B cell (primary cell): ENCODE data around the gene ZBTB2. TPM values are rescaled to one million over a fixed set of nuclear protein-coding genes. Genes with fewer than 3 reads are reported as not detected.

Source experiments
- ATAC-seq: fragments of 200-7000 bp; cut with Tn5 transposase; one replicate; pipeline ENCODE4 v1.10.0; 2021; ENCODE audit warnings: low read depth, mild to moderate bottlenecking, moderate number of reproducible peaks, moderate library complexity
- CTCF ChIA-PET: fragments of 350-600 bp; sonication (Branson Sonifier 250); formaldehyde crosslinking; loops from one replicate; lab custom pipeline; 2021; ENCODE audit warnings: antibody characterized with exemption, inconsistent platforms; lab: Charles Lee
- POLR2A ChIA-PET: fragments of 350-600 bp; sonication (Branson Sonifier 250); formaldehyde crosslinking; loops from one replicate; lab custom pipeline; 2021; ENCODE audit warnings: antibody characterized with exemption; lab: Charles Lee
- DNase-seq: peaks from one replicate; pipeline ENCODE4 v3.0.0; 2013
- H2AFZ ChIP-seq: 2 replicates; pipeline ENCODE4 v1.6.1; 2012; ENCODE audit warnings: mild to moderate bottlenecking, low read depth, low read length; ENCODE audit not compliant: insufficient read depth, poor library complexity, severe bottlenecking
- H3K27ac ChIP-seq, 2 donors: 1 replicate in 1 of 2; 2 replicates in 1 of 2; pipeline ENCODE4 v1.5.1; 2012 to 2013; ENCODE audit warnings: low read length in 2 of 2, mild to moderate bottlenecking in 2 of 2, moderate library complexity in 1 of 2
- H3K27me3 ChIP-seq, 4 experiments: fragments of 200-600 bp in 1 of 4; sonication (generic) in 1 of 4; replicated peaks in 1 of 4; 1 replicate in 2 of 4; 2 replicates in 2 of 4; pipeline versions ENCODE4 v1.6.1 to v1.7.0; 2013 to 2016; ENCODE audit warnings: low read length in 3 of 4, mild to moderate bottlenecking in 2 of 4, mixed read lengths in 1 of 4, moderate library complexity in 1 of 4; ENCODE audit not compliant: insufficient read depth in 4 of 4, control insufficient read depth in 3 of 4; ENCODE audit errors: control extremely low read depth in 1 of 4
- H3K36me3 ChIP-seq, 2 experiments: replicated peaks in 1 of 2; 1 replicate in 1 of 2; 2 replicates in 1 of 2; pipeline versions ENCODE4 v1.6.1 to v1.7.1; 2013; ENCODE audit warnings: low read length in 1 of 2; ENCODE audit not compliant: insufficient read depth in 2 of 2, control insufficient read depth in 1 of 2; ENCODE audit errors: control extremely low read depth in 1 of 2, extremely low read depth in 1 of 2
- H3K4me1 ChIP-seq, 2 donors: fragments of 200-600 bp in 1 of 2; sonication (generic) in 1 of 2; 1 replicate in 1 of 2; 2 replicates in 1 of 2; pipeline versions ENCODE4 v1.5.1 to v1.6.1; 2013 to 2017; ENCODE audit warnings: low read length in 2 of 2; ENCODE audit not compliant: control insufficient read depth in 2 of 2, insufficient read depth in 2 of 2
- H3K4me2 ChIP-seq: replicated peaks from 2 replicates; pipeline ENCODE3; 2012; ENCODE audit warnings: mild to moderate bottlenecking, low read depth, low read length; ENCODE audit not compliant: poor library complexity, severe bottlenecking
- H3K4me3 ChIP-seq, 5 experiments: fragments of 200-600 bp in 1 of 5; sonication (generic) in 1 of 5; 1 replicate in 3 of 5; 2 replicates in 2 of 5; pipeline versions ENCODE4 v1.5.1 to v1.7.0; 2011 to 2016; ENCODE audit warnings: low read length in 4 of 5, mild to moderate bottlenecking in 4 of 5, low read depth in 2 of 5, control low read depth in 1 of 5, moderate library complexity in 1 of 5; ENCODE audit not compliant: insufficient read depth in 1 of 5; ENCODE audit errors: control extremely low read depth in 1 of 5, extremely low read depth in 1 of 5
- H3K79me2 ChIP-seq: fragments of 200-600 bp; sonication (generic); one replicate; pipeline ENCODE4 v1.6.0; 2016; ENCODE audit warnings: low read length; ENCODE audit not compliant: control insufficient read depth, insufficient read depth
- H3K9ac ChIP-seq: fragments of 200-600 bp; sonication (generic); 2 replicates; pipeline ENCODE4 v1.6.1; 2017; ENCODE audit warnings: mild to moderate bottlenecking, low read length, moderate library complexity
- H3K9me3 ChIP-seq, 3 donors: one replicate each; pipeline versions ENCODE4 v1.6.1 to v1.7.1; 2013; ENCODE audit warnings: low read length in 2 of 3; ENCODE audit not compliant: control insufficient read depth in 2 of 3, insufficient read depth in 1 of 3; ENCODE audit errors: control extremely low read depth in 1 of 3
- H4K20me1 ChIP-seq: 2 replicates; pipeline ENCODE4 v1.6.0; 2012; ENCODE audit warnings: mild to moderate bottlenecking, low read length; ENCODE audit not compliant: insufficient read depth, control insufficient read depth, poor library complexity, severe bottlenecking
- H3K27ac Mint-ChIP-seq: one replicate; pipeline ENCODE4 v1.8.0; 2021; ENCODE audit warnings: mixed read lengths
- H3K27me3 Mint-ChIP-seq: one replicate; pipeline ENCODE4 v1.8.0; 2021; ENCODE audit warnings: mixed read lengths
- H3K4me1 Mint-ChIP-seq: one replicate; pipeline ENCODE4 v1.8.0; 2021; ENCODE audit warnings: mixed read lengths
- H3K4me3 Mint-ChIP-seq: one replicate; pipeline ENCODE4 v1.8.0; 2021; ENCODE audit warnings: mixed read lengths
- H3K9me3 Mint-ChIP-seq: one replicate; pipeline ENCODE4 v1.8.0; 2022; ENCODE audit warnings: mixed read lengths; ENCODE audit not compliant: insufficient read depth
- EZH2 ChIP-seq: IDR thresholded peaks from 2 replicates; pipeline ENCODE4 v1.6.1; 2012; ENCODE audit warnings: borderline replicate concordance, low read depth, mild to moderate bottlenecking, moderate library complexity, low read length; ENCODE audit not compliant: insufficient read depth, poor library complexity, severe bottlenecking
- WGBS: methylation state at CpG from one replicate; pipeline ENCODE4 v1.1.5; 2013; ENCODE audit warnings: missing lambda C conversion rate; ENCODE audit not compliant: insufficient coverage; 5-methylcytosine and 5-hydroxymethylcytosine counted together
- intact Hi-C: fragments of 100-400 bp; cut with micrococcal nuclease; formaldehyde crosslinking; loops from one replicate; pipeline ENCODE4 v1.10.0; 2022
- polyA plus RNA-seq: library from polyadenylated mRNA; depleted of rRNA; stranded (reverse); fragments of >200 nt; gene quantifications from 2 replicates; pipeline ENCODE4 v1.2.3, GENCODE V29; 2012
- total RNA-seq, 2 donors: library from RNA; stranded (reverse); fragments of 120-200 nt in 1 of 2; gene quantifications; 1 replicate in 1 of 2; 2 replicates in 1 of 2; pipeline versions ENCODE4 v1.2.3 to v1.2.4, GENCODE V29; 2013 to 2022
- TF ChIP-seq, protein P1 (sequence below): fragments of 200-600 bp; IDR thresholded peaks from one replicate; pipeline ENCODE4 v1.8.0; 2022; ENCODE audit warnings: antibody characterized with exemption, mild to moderate bottlenecking

ZBTB2 gene
- total and polyA plus RNA-seq, 2 donors (not counting 1 experiment from before 2014, with no cell fraction given): 15.9 to 17.6 TPM

DNA sequence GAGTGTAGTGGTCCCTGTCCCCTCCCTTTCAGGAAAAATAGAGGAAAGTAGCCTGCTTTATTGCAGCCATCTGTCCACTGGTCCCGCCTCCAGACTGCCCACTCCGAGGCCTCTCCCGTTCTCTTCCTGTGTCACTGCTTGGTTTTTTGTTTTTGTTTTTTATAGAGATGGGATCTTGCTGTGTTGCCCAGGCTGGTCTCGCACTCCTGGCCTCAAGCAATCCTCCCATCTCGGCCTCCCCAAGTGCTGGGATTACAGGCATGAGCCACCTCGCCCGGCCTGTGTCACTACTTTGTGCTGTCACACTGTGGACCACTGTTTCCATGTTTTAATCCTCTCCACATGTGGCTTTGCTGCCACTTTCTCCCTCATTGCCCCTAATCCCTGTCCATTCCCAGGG lies 71.2 kb downstream of the ZBTB2 start:
- peaks cover 14% of the 10 kb centered on the region for H3K4me1 Mint-ChIP-seq
- 95% methylated on average over 6 of the region's 7 CpGs for WGBS
- Histone ChIP-seq H3K9me3 (peaks cover 2 to 13% (median 7%) of the 10 kb centered on the region in 3 donors), H3K4me2 (no peak overlapping the region), H3K27me3 (peaks cover 0 to 9% (median 0%) of the 10 kb centered on the region in 4 experiments), H3K27ac (no peak overlapping the region), H2AFZ (no peak overlapping the region), H3K9ac (no peak overlapping the region), H3K79me2 (no peaks in the 10 kb centered on the region), H3K4me1 (peaks cover 9% of the 10 kb centered on the region in 2 donors), H3K36me3 (no peaks in the 10 kb centered on the region), H3K4me3 (no peak overlapping the region), H4K20me1 (no peaks in the 10 kb centered on the region)
- H3K4me3 Mint-ChIP-seq: no peak overlapping the region
- DNase-seq: no peak
- ChIA-PET POLR2A (no interaction called here), CTCF (interaction anchor here (0.9 to 11.3 kb wide), 3 partner anchors 126 to 428 kb away, joined by 4 to 297 read pairs (median 4); no protein-coding TSS in a partner anchor)
- intact Hi-C loops: loop anchor here (10.0 kb wide), 1 partner anchor 1245 kb away; no protein-coding TSS in a partner anchor
- H3K27me3 Mint-ChIP-seq: peaks cover 36% of the 10 kb centered on the region
- TF ChIP-seq, protein P1, sequence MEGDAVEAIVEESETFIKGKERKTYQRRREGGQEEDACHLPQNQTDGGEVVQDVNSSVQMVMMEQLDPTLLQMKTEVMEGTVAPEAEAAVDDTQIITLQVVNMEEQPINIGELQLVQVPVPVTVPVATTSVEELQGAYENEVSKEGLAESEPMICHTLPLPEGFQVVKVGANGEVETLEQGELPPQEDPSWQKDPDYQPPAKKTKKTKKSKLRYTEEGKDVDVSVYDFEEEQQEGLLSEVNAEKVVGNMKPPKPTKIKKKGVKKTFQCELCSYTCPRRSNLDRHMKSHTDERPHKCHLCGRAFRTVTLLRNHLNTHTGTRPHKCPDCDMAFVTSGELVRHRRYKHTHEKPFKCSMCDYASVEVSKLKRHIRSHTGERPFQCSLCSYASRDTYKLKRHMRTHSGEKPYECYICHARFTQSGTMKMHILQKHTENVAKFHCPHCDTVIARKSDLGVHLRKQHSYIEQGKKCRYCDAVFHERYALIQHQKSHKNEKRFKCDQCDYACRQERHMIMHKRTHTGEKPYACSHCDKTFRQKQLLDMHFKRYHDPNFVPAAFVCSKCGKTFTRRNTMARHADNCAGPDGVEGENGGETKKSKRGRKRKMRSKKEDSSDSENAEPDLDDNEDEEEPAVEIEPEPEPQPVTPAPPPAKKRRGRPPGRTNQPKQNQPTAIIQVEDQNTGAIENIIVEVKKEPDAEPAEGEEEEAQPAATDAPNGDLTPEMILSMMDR: no peak
- no peak for TF ChIP-seq EZH2
- H3K9me3 Mint-ChIP-seq: peaks cover 6% of the 10 kb centered on the region
- ATAC-seq: no peak
- no peak overlapping the region for H3K27ac Mint-ChIP-seq

DNA sequence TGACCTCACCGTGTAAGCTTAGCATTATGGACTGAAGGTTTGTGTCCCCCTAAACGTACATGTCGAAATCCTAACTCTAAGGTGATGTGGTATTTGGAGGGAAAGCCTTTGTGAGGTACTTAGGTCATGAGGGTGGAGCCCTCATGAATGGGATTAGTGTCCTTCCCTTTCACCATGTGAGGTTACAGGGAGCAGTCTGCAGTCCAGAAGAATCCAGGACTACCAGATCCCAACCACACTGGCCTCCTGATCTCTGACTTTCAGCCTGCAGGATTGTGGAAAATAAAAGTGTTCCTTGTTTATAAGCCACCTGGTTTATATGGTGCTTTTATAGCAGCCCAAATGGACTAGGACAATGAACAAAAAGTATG lies 73.4 kb downstream of the ZBTB2 start:
- DNase-seq (no peak), ATAC-seq (no peak)
- no peak overlapping the region for H3K27ac Mint-ChIP-seq
- no peak overlapping the region for H3K4me2 ChIP-seq
- ChIA-PET POLR2A (no interaction called here), CTCF (interaction anchor here (1.2 kb wide), 1 partner anchor 8 kb away, joined by 3 read pairs; no protein-coding TSS in a partner anchor)
- H3K4me3 ChIP-seq: no peak overlapping the region
- no peak overlapping the region for H3K9ac ChIP-seq
- H3K4me1 ChIP-seq: no peaks in the 10 kb centered on the region
- TF ChIP-seq, protein P1: no peak
- TF ChIP-seq EZH2: no peak
- H3K9me3 ChIP-seq: peaks cover 2 to 20% (median 9%) of the 10 kb centered on the region in 3 donors
- no peaks in the 10 kb centered on the region for H3K79me2 ChIP-seq
- no peaks in the 10 kb centered on the region for H3K36me3 ChIP-seq
- WGBS: 100% methylated on average over 2 of the region's 3 CpGs
- no peaks in the 10 kb centered on the region for H3K27me3 ChIP-seq
- H4K20me1 ChIP-seq: no peaks in the 10 kb centered on the region
- H3K9me3 Mint-ChIP-seq: peaks cover 6% of the 10 kb centered on the region
- intact Hi-C loops: no loop called here
- no peak overlapping the region for H3K27ac ChIP-seq
- H2AFZ ChIP-seq: no peak overlapping the region
- no peak overlapping the region for H3K4me3 Mint-ChIP-seq
- no peaks in the 10 kb centered on the region for H3K4me1 Mint-ChIP-seq
- peaks cover 21% of the 10 kb centered on the region for H3K27me3 Mint-ChIP-seq
